Measurements from ENCODE around the gene SERPINB6. TPM values are rescaled to one million over a fixed set of nuclear protein-coding genes. Genes with fewer than 3 reads are reported as not detected.
A peak's percentile ranks its signal among the peaks of the same experiment; 100 is the strongest.

The SERPINB6 gene
- total RNA-seq, 2 donors from 2014 or later, result 9.1 to 26.4 TPM

GRCh38 chr6:2992330-2992979, 21.1 kb upstream of the SERPINB6 start:
- Mint-ChIP-seq H3K27ac (no peak overlapping the region), H3K27me3 (no peaks in the 10 kb centered on the region), H3K36me3 (ENCODE audit: low read depth) (no peaks in the 10 kb centered on the region), H3K4me3 (no peak overlapping the region), H3K4me1 (peaks cover 15% of the 10 kb centered on the region)
- no peak for ATAC-seq
- DNase-seq, result no peak
- H3K9me3 ChIP-seq (ENCODE audit: control insufficient read depth, low read length, poor library complexity, severe bottlenecking), result no peaks in the 10 kb centered on the region

- Mint-ChIP-seq H3K27ac (peak overlapping the region; percentile 97), H3K36me3 (ENCODE audit: low read depth) (no peaks in the 10 kb centered on the region), H3K27me3 (no peaks in the 10 kb centered on the region), H3K4me3 (peak overlapping the region; percentile 97), H3K4me1 (peaks cover 17% of the 10 kb centered on the region)
- no peaks in the 10 kb centered on the region for H3K9me3 ChIP-seq (ENCODE audit: control insufficient read depth, low read length, poor library complexity, severe bottlenecking)
- DNase-seq (no peak), ATAC-seq (no peak)
Measured at GRCh38 chr6:2990932-2991506, 19.7 kb upstream of the SERPINB6 start.

GRCh38 chr6:2990248-2990931, 19.0 kb upstream of the SERPINB6 start:
- Mint-ChIP-seq H3K27ac (peak overlapping the region; percentile 97), H3K4me3 (peak overlapping the region; percentile 97), H3K4me1 (peaks cover 17% of the 10 kb centered on the region), H3K36me3 (ENCODE audit: low read depth) (no peaks in the 10 kb centered on the region), H3K27me3 (no peaks in the 10 kb centered on the region)
- ATAC-seq (no peak), DNase-seq (no peak)
- H3K9me3 ChIP-seq (ENCODE audit: control insufficient read depth, low read length, poor library complexity, severe bottlenecking), result no peaks in the 10 kb centered on the region

- Mint-ChIP-seq H3K4me3 (peak overlapping the region; percentile 97), H3K4me1 (peaks cover 17% of the 10 kb centered on the region)
- peak; percentile 80 for ATAC-seq
Measured at GRCh38 chr6:2989332-2990247, 18.2 kb upstream of the SERPINB6 start.

GRCh38 chr6:2988426-2989331, 17.3 kb upstream of the SERPINB6 start:
- Mint-ChIP-seq H3K4me1 (peaks cover 17% of the 10 kb centered on the region), H3K4me3 (peak overlapping the region; percentile 97), H3K27ac (peak overlapping the region; percentile 97), H3K27me3 (no peaks in the 10 kb centered on the region), H3K36me3 (ENCODE audit: low read depth) (peaks cover under 1% of the 10 kb centered on the region)
- peak; percentile 70 for DNase-seq
- H3K9me3 ChIP-seq (ENCODE audit: control insufficient read depth, low read length, poor library complexity, severe bottlenecking), result no peaks in the 10 kb centered on the region
- peak; percentile 80 for ATAC-seq

More at GRCh38 chr6:2989332-2990247, 18.2 kb upstream of the SERPINB6 start:
- H3K9me3 ChIP-seq (ENCODE audit: control insufficient read depth, low read length, poor library complexity, severe bottlenecking), result no peaks in the 10 kb centered on the region
- Mint-ChIP-seq H3K27ac (peak overlapping the region; percentile 97), H3K27me3 (no peaks in the 10 kb centered on the region), H3K36me3 (ENCODE audit: low read depth) (no peaks in the 10 kb centered on the region)
- peak; percentile 40 to 66 (median 64) for DNase-seq

- peaks cover 2% of the 10 kb centered on the region for H3K36me3 Mint-ChIP-seq (ENCODE audit: low read depth)
- peak overlapping the region; percentile 97 for H3K4me3 Mint-ChIP-seq
- H3K27me3 Mint-ChIP-seq, result no peaks in the 10 kb centered on the region
- peaks cover 22% of the 10 kb centered on the region for H3K4me1 Mint-ChIP-seq
- no peak for DNase-seq
- H3K27ac Mint-ChIP-seq, result peak overlapping the region; percentile 97
- no peaks in the 10 kb centered on the region for H3K9me3 ChIP-seq (ENCODE audit: control insufficient read depth, low read length, poor library complexity, severe bottlenecking)
- no peak for ATAC-seq
Measured at GRCh38 chr6:2988094-2988425, 16.7 kb upstream of the SERPINB6 start.

- no peak for ATAC-seq
Measured at GRCh38 chr6:2986722-2987221, 15.4 kb upstream of the SERPINB6 start.

GRCh38 chr6:2984738-2985406, 13.5 kb upstream of the SERPINB6 start:
- ATAC-seq (no peak), DNase-seq (no peak)
- H3K27ac Mint-ChIP-seq, result no peak overlapping the region
- peaks cover 23% of the 10 kb centered on the region for H3K27me3 Mint-ChIP-seq
- no peaks in the 10 kb centered on the region for H3K9me3 ChIP-seq (ENCODE audit: control insufficient read depth, low read length, poor library complexity, severe bottlenecking)
- H3K4me3 Mint-ChIP-seq, result no peak overlapping the region
- H3K36me3 Mint-ChIP-seq (ENCODE audit: low read depth), result peaks cover 5% of the 10 kb centered on the region
- peaks cover 18% of the 10 kb centered on the region for H3K4me1 Mint-ChIP-seq

More at GRCh38 chr6:2986722-2987221, 15.4 kb upstream of the SERPINB6 start:
- peak overlapping the region; percentile 52 for H3K4me3 Mint-ChIP-seq
- H3K27ac Mint-ChIP-seq, result peak overlapping the region; percentile 97
- no peak for DNase-seq
- H3K27me3 Mint-ChIP-seq, result peaks cover 9% of the 10 kb centered on the region
- peaks cover 5% of the 10 kb centered on the region for H3K36me3 Mint-ChIP-seq (ENCODE audit: low read depth)
- H3K4me1 Mint-ChIP-seq, result peaks cover 23% of the 10 kb centered on the region
- H3K9me3 ChIP-seq (ENCODE audit: control insufficient read depth, low read length, poor library complexity, severe bottlenecking), result no peaks in the 10 kb centered on the region

GRCh38 chr6:2982426-2983117, 11.2 kb upstream of the SERPINB6 start:
- DNase-seq (no peak), ATAC-seq (no peak)
- Mint-ChIP-seq H3K4me3 (no peak overlapping the region), H3K27me3 (peaks cover 44% of the 10 kb centered on the region), H3K27ac (no peak overlapping the region), H3K4me1 (peaks cover 8% of the 10 kb centered on the region), H3K36me3 (ENCODE audit: low read depth) (peaks cover 7% of the 10 kb centered on the region)
- no peaks in the 10 kb centered on the region for H3K9me3 ChIP-seq (ENCODE audit: control insufficient read depth, low read length, poor library complexity, severe bottlenecking)

- Mint-ChIP-seq H3K27ac (no peak overlapping the region), H3K4me1 (peaks cover 6% of the 10 kb centered on the region), H3K36me3 (ENCODE audit: low read depth) (peaks cover 7% of the 10 kb centered on the region), H3K27me3 (peaks cover 57% of the 10 kb centered on the region), H3K4me3 (no peak overlapping the region)
- no peaks in the 10 kb centered on the region for H3K9me3 ChIP-seq (ENCODE audit: control insufficient read depth, low read length, poor library complexity, severe bottlenecking)
- ATAC-seq, result no peak
- no peak for DNase-seq
Measured at GRCh38 chr6:2980465-2980855, 9.1 kb upstream of the SERPINB6 start.

GRCh38 chr6:2979819-2980464, 8.6 kb upstream of the SERPINB6 start:
- H3K9me3 ChIP-seq (ENCODE audit: control insufficient read depth, low read length, poor library complexity, severe bottlenecking), result no peaks in the 10 kb centered on the region
- peaks cover 57% of the 10 kb centered on the region for H3K27me3 Mint-ChIP-seq
- H3K4me3 Mint-ChIP-seq, result no peak overlapping the region
- H3K36me3 Mint-ChIP-seq (ENCODE audit: low read depth), result peaks cover 7% of the 10 kb centered on the region
- H3K4me1 Mint-ChIP-seq, result peaks cover 6% of the 10 kb centered on the region
- DNase-seq (no peak), ATAC-seq (no peak)
- no peak overlapping the region for H3K27ac Mint-ChIP-seq

Data from T-helper 17 cell (primary cell).